HEK293 (cell line): ENCODE results near the gene FCER2.

Experiments
- PBX3 ChIP-seq: sonication (generic); formaldehyde crosslinking; IDR thresholded peaks from 2 replicates; pipeline ENCODE4 v1.8.1; 2022; ENCODE audit warnings: mild to moderate bottlenecking, moderate library complexity, missing genetic modification reagents
- ZNF138 ChIP-seq: fragments of 450-650 bp; formaldehyde crosslinking; IDR thresholded peaks from 2 replicates; pipeline ENCODE4 v1.5.1; 2016; ENCODE audit warnings: missing biosample characterization, missing genetic modification characterization, borderline replicate concordance
- TF ChIP-seq, protein P1 (sequence below): fragments of 450-650 bp; formaldehyde crosslinking; IDR thresholded peaks from 2 replicates; pipeline ENCODE4 v1.5.1; 2016; ENCODE audit warnings: missing biosample characterization, missing genetic modification characterization

DNA sequence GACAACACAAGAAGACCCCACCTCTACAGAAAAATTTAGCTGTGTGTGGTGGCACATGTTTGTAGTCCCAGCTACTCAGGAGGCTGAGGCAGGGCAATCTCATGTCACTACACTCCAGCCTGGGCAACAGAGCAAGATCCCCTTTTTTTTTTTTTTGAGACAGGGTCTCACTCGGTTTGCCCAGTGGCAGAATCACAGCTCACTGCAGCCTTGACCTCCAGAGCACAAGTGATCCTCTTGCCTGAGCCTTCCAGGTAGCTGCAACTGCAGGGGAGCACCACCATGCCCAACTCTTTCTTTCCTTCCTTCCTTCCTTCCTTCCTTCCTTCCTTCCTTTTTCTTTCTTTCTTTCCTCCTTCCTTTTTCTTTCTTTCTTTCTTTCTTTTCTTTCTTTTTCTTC lies 34.2 kb upstream of the FCER2 start:
- TF ChIP-seq ZNF138 (tag by site-specific recombination), result no peak
- TF ChIP-seq, protein P1, sequence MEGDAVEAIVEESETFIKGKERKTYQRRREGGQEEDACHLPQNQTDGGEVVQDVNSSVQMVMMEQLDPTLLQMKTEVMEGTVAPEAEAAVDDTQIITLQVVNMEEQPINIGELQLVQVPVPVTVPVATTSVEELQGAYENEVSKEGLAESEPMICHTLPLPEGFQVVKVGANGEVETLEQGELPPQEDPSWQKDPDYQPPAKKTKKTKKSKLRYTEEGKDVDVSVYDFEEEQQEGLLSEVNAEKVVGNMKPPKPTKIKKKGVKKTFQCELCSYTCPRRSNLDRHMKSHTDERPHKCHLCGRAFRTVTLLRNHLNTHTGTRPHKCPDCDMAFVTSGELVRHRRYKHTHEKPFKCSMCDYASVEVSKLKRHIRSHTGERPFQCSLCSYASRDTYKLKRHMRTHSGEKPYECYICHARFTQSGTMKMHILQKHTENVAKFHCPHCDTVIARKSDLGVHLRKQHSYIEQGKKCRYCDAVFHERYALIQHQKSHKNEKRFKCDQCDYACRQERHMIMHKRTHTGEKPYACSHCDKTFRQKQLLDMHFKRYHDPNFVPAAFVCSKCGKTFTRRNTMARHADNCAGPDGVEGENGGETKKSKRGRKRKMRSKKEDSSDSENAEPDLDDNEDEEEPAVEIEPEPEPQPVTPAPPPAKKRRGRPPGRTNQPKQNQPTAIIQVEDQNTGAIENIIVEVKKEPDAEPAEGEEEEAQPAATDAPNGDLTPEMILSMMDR, result no peak
- no peak for TF ChIP-seq PBX3 (CRISPR knock-in tag)
